Rectal smooth muscle tissue (tissue), 1 donor: ENCODE measurements around the gene NUMB.
"Not testable (repeated sequence)": the region's sequence is repeated elsewhere in the genome, so short reads cannot be mapped to it uniquely, and the experiment has no call there.

Source experiments
- H3K27ac ChIP-seq: one replicate; pipeline ENCODE4 v1.7.0; 2013; ENCODE audit warnings: low read depth, low read length, inconsistent platforms
- H3K27me3 ChIP-seq: one replicate; pipeline ENCODE4 v1.7.0; 2013; ENCODE audit warnings: low read length; ENCODE audit not compliant: control insufficient read depth, insufficient read depth
- H3K36me3 ChIP-seq: one replicate; pipeline ENCODE4 v1.7.0; 2013; ENCODE audit warnings: low read length; ENCODE audit not compliant: control insufficient read depth, insufficient read depth
- H3K4me1 ChIP-seq: one replicate; pipeline ENCODE4 v1.7.0; 2013; ENCODE audit warnings: low read length; ENCODE audit not compliant: control insufficient read depth, insufficient read depth
- H3K4me3 ChIP-seq: one replicate; pipeline ENCODE4 v1.7.0; 2013; ENCODE audit warnings: low read length
- H3K9ac ChIP-seq: one replicate; pipeline ENCODE4 v1.7.0; 2013; ENCODE audit warnings: low read length

Gene NUMB

DNA sequence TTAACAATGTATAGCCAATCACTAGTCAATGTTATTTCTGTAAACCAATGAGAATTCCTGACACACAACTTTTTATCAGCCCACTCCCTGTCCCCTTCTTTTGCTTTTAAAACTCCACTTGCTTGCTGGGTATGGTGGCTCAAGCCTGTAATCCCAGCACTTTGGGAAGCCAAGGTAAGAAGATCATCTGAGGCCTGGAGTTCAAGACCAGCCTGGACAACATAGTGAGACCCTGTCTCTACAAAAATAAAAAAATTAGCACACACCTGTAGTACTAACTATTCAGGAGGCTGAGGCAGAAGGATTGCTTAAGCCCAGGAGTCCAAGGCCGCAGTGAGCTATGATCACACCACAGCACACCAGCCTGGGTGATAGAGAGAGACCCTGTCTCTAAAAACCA is 133.3 kb downstream of the NUMB start:
- Histone ChIP-seq H3K4me1 (no peaks in the 10 kb centered on the region), H3K27me3 (no peaks in the 10 kb centered on the region)

DNA sequence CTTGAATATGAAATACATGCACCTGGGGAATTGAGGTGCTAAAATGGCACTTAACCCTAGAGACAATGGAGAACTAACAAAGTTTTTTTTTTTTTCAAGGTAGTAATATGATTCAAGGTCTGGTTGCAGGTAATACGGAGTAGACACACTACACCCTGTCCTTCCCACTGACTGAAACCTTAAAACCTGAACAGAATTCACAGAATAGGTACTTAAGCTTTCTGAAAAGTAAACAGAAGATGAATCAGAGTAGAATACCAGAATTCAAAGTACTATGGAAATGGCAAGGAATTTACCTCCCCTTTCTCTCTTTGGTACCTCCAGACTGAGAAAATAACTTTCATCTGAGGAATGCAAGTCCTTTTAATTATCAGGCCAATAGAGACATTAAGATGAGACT is 133.8 kb downstream of the NUMB start:
- Histone ChIP-seq H3K4me1 (no peaks in the 10 kb centered on the region), H3K4me3 (no peak overlapping the region), H3K27me3 (no peaks in the 10 kb centered on the region), H3K27ac (no peak overlapping the region), H3K36me3 (no peaks in the 10 kb centered on the region), H3K9ac (no peak overlapping the region)

More for the DNA sequence above, 133.3 kb downstream of the NUMB start:
- Histone ChIP-seq H3K27ac (no peak overlapping the region), H3K36me3 (no peaks in the 10 kb centered on the region), H3K9ac (no peak overlapping the region), H3K4me3 (no peak overlapping the region)

DNA sequence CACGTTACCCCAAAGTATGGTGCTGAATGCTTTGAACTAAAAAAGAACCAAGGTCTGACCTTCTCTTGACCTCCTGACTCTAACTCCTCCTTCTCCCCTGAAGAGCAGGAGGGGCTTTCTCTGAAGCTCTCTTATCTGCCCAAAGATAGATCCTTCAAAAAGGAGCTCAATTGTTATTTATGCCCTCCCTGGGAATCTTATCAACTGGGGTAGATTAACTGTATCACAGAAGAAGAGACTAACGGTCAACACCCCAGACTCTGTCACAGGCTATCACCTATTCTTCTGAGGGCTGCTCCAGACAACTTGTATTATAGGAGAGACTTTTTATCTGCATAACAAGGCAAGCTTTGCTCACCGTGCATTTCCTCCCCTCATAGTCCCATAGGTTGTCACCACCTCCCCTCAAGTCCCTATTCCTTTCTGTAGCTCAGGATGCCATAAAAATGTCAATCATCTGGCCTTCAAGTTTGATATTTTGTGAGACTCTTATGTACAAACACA is 134.4 kb downstream of the NUMB start:
- no peaks in the 10 kb centered on the region for H3K36me3 ChIP-seq
- H3K4me1 ChIP-seq = no peaks in the 10 kb centered on the region
- H3K27ac ChIP-seq = no peak overlapping the region
- H3K27me3 ChIP-seq = no peaks in the 10 kb centered on the region
- no peak overlapping the region for H3K9ac ChIP-seq
- H3K4me3 ChIP-seq = no peak overlapping the region

DNA sequence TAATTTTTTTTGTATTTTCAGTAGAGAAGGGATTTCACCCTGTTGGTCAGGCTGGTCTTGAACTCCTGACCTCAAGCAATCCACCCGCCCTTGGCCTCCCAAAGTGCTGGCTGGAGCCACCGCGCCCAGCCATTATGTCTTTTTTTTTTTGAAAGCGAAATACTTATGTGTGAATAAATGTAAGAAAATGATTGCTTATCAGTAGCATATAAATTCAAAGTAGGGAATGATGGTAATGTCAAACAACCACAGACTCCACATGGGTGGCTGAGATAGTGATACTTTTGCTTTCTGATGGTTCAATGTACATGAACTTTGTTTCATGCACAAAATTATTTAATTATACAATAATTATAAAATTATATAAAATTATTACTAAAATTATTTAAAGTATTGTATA is 145.2 kb downstream of the NUMB start:
- no peak overlapping the region for H3K27ac ChIP-seq
- no peak overlapping the region for H3K9ac ChIP-seq
- H3K36me3 ChIP-seq = no peaks in the 10 kb centered on the region
- H3K4me3 ChIP-seq = no peak overlapping the region
- no peaks in the 10 kb centered on the region for H3K27me3 ChIP-seq
- no peaks in the 10 kb centered on the region for H3K4me1 ChIP-seq

DNA sequence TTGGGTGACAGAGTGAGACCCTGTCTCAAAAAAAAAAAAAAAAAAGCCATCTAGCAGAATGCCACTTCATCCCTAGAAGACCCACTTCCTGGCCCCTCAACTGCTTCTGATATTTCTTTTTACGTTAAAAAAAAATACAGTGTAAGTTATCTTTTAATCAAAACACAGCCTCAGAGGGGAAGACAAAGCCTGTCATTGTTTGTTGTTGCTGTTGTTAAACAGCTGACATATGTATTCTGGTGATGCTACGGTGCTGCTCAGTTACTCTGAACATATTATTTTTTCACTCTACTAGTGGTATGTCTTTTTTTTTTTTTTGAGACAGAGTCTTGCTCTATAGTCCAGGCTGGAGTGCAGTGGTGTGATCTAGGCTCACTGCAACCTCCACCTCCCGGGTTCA is 145.7 kb downstream of the NUMB start:
- Histone ChIP-seq H3K36me3 (no peaks in the 10 kb centered on the region), H3K27me3 (no peaks in the 10 kb centered on the region), H3K4me3 (no peak overlapping the region), H3K9ac (no peak overlapping the region), H3K27ac (no peak overlapping the region), H3K4me1 (no peaks in the 10 kb centered on the region)

DNA sequence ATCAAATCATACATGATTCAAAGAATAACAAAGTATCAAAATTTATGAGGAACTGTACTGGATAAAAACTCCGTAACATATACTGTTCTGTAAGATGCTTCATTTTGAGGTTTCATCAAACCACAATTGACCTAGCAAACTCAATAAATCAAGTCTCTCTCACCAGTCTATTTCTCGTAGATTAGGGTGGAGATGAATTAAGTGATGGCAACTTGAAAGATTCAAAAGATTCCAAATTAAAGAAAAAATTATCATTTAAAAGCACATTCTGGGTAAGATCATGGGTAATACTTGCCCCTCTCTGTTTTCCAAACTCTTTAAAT is 146.7 kb downstream of the NUMB start:
- H3K27ac ChIP-seq = no peak overlapping the region
- H3K36me3 ChIP-seq = no peaks in the 10 kb centered on the region
- no peaks in the 10 kb centered on the region for H3K27me3 ChIP-seq
- H3K4me1 ChIP-seq = no peaks in the 10 kb centered on the region
- no peak overlapping the region for H3K4me3 ChIP-seq
- H3K9ac ChIP-seq = no peak overlapping the region

DNA sequence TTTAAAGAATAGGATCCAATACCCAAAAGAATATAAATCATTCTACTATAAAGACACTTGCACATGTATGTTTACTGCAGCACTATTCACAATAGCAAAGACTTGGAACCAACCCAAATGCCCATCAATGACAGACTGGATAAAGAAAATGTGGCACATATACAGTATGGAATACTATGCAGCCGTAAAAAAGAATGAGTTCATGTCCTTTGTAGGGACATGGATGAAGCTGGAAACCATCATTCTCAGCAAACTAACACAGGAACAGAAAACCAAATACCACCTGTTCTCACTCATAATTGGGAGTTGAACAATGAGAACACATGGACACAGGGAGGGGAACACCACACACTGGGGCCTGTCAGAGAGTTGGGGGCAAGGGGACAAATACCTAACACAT is 149.1 kb downstream of the NUMB start:
- H3K27ac ChIP-seq, H3K36me3 ChIP-seq, H3K9ac ChIP-seq, H3K4me3 ChIP-seq, H3K27me3 ChIP-seq, H3K4me1 ChIP-seq: not testable (repeated sequence)

DNA sequence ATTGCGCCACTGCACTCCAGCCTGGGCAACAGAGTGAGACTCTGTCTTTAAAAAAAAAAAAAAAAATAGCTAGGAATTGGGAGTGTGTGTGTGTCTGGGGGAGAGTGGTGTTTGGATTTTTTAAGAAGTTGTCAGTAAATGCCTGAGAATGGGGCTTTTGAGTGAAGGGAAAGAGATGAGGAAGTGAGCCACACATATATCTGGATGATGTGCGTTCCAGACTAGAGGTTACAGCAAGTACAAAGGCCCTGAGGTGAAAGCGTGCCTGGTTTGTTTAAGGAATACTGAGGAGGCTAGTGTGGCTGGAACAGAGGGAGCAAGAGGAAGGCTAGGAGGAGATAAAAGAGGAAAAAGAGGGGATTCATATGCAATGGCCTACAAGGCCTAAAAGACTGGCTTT is 151.1 kb downstream of the NUMB start:
- no peaks in the 10 kb centered on the region for H3K27me3 ChIP-seq
- H3K9ac ChIP-seq = no peak overlapping the region
- H3K4me3 ChIP-seq = no peak overlapping the region
- H3K4me1 ChIP-seq = no peaks in the 10 kb centered on the region
- H3K36me3 ChIP-seq = no peaks in the 10 kb centered on the region
- H3K27ac ChIP-seq = no peak overlapping the region

DNA sequence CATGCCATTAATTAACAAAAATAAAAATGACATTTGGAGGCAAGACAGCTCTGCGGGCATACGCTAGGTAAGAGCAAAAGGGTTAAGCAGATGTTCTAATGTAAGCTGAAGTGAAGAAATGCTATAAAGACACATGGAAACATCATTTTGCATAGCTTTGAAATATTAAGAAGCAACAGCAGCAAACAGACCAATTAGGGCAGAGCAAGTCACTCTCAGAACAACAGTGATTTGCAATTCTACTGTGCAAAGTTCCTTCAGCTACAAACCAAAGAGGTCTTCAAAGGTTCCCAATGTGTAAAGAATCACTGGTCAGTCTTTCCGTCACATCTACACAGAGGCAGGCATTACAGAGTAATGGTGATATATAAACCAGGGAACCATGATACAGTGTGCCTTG is 152.8 kb downstream of the NUMB start:
- no peak overlapping the region for H3K4me3 ChIP-seq
- H3K9ac ChIP-seq = no peak overlapping the region
- no peak overlapping the region for H3K27ac ChIP-seq
- H3K36me3 ChIP-seq = no peaks in the 10 kb centered on the region
- H3K27me3 ChIP-seq = no peaks in the 10 kb centered on the region
- no peaks in the 10 kb centered on the region for H3K4me1 ChIP-seq

DNA sequence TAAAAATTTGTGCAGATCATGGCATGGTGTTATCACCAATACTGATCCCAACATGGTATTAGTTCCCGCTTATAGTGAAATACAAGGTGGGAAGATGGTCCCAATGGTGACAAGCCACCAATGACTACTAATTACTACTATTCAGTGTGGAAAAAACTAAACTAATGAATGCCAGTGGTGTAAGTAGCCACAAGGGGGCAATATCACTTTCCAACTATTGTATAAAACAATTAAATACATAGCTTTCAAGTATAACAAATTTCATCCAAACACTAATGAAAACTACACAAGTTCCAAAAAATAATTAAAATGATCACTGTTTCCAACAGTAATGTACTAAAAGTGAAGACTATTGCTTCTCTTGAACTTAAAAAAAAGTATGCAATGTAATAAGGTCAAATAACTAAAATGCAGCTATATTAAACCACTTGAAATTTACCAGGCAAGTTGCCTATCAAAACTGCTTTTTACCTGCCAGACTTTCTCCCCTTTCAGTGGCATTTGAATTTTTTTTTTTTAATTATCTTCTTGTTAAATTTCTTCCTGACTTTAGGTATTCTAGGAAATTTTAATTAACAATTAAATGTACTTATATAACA is 163.0 kb downstream of the NUMB start:
- H3K36me3 ChIP-seq = peaks cover 3% of the 10 kb centered on the region
- no peaks in the 10 kb centered on the region for H3K27me3 ChIP-seq
- H3K27ac ChIP-seq = no peak overlapping the region
- no peaks in the 10 kb centered on the region for H3K4me1 ChIP-seq
- H3K9ac ChIP-seq = no peak overlapping the region
- no peak overlapping the region for H3K4me3 ChIP-seq

DNA sequence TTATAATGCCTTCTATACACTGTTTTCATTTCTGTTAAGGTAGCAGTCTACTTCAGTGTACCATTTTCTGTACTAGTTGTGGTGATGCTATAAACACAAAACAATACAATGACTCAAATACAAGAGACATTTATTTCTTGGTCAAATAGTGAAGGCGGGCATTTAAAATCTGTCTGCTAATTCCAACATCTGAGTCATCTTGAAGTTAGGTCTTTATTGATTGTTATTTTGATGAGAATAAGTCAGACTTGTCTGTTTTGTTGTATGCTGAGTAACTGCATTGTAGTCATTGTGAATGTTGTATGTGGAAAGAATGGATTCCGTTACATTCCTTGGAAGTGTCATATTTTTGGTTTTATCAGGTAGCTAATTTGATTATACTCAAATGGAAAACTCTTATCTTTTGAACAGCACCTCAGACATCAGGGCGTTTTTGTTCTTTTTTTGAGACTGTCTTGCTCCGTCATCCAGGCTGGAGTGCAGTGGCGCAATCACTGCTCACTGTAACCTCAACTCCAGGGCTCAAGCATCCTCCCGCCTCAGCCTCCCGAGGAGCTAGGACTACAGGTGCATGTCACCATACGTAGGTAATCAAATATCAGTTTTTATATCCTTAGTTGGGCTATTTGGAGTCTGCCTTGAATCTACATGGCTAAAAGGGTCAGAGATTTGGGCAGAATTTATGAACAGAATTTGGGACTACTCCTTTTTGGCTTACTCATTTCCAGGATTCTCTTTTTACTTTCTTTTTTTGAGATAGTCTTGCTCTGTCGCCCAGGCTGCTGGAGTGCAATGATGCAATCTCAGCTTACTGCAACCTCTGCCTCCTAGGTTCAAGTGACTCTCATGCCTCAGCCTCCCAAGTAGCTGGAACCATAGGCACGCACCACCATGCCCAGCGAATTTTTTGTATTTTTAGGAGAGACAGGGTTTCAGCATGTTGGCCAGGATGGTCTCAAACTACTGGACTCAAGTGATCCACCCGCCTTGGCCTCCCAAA is 164.3 kb downstream of the NUMB start:
- Histone ChIP-seq H3K9ac (no peak overlapping the region), H3K4me3 (no peak overlapping the region), H3K36me3 (peaks cover 3% of the 10 kb centered on the region), H3K27ac (no peak overlapping the region), H3K4me1 (no peaks in the 10 kb centered on the region), H3K27me3 (no peaks in the 10 kb centered on the region)

DNA sequence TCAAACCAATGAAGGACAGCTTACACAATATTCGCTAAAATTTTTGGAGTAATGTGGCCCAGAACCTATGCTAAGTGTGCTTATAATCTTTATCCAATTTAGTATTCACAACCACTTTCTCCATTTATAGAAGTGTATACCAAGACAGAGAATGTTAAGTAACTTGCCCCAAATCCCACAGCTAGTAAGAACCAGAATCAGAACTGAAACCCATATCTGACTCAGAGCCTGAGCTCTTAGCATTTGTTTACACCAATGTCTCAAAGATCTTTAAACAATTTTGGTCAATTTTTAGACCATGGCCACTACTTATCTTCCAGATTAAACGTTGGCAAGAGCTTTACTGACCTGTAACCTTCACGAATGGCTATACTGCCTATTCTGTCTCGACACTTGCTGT is 168.1 kb downstream of the NUMB start:
- H3K27ac ChIP-seq = no peak overlapping the region
- no peak overlapping the region for H3K4me3 ChIP-seq
- no peaks in the 10 kb centered on the region for H3K27me3 ChIP-seq
- H3K4me1 ChIP-seq = no peaks in the 10 kb centered on the region
- no peak overlapping the region for H3K9ac ChIP-seq
- H3K36me3 ChIP-seq = peaks cover 6% of the 10 kb centered on the region

DNA sequence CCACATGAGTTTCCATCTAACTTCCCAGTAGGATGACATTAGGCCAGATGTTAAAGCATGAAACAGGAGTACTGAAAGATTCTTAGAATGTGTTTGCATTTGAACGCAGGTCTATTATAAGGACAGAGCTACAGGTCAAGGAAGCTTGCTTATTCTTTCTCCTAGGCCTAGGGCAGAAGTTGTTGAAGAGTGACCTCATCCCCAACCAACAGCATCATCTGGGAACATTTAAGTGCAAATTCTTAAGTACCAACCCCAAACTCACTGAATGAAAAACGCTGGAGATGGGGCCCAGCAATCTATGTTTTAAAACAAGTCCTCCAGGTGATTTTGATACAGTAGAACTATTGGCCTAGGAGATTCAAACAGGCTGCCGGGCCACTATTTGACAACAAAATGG is 168.6 kb downstream of the NUMB start:
- Histone ChIP-seq H3K27me3 (no peaks in the 10 kb centered on the region), H3K4me3 (no peak overlapping the region), H3K4me1 (no peaks in the 10 kb centered on the region), H3K36me3 (peaks cover 6% of the 10 kb centered on the region), H3K27ac (no peak overlapping the region), H3K9ac (no peak overlapping the region)
